ENCODE measurements around the gene ANOS1.

DNA sequence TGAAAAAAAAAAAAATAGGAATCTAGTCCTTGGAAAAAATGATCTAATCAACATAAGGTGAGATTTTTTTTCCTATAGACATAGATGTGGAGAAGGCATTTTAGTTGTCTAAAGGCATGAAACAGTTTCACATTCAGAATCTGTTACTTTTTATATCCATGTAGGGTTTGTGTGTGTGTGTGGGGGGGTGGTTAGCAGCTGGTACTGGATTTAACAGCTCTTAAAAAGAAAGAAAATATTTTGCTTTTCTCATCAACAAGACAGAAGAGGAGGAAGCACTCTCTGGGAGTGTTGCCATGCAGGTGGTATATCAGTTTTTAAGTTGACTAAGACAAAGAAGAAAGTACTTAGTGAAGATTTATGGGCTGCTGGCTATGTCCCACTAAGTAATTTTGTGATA, 145.0 kb downstream of the ANOS1 start:
- TF ChIP-seq, protein P1, sequence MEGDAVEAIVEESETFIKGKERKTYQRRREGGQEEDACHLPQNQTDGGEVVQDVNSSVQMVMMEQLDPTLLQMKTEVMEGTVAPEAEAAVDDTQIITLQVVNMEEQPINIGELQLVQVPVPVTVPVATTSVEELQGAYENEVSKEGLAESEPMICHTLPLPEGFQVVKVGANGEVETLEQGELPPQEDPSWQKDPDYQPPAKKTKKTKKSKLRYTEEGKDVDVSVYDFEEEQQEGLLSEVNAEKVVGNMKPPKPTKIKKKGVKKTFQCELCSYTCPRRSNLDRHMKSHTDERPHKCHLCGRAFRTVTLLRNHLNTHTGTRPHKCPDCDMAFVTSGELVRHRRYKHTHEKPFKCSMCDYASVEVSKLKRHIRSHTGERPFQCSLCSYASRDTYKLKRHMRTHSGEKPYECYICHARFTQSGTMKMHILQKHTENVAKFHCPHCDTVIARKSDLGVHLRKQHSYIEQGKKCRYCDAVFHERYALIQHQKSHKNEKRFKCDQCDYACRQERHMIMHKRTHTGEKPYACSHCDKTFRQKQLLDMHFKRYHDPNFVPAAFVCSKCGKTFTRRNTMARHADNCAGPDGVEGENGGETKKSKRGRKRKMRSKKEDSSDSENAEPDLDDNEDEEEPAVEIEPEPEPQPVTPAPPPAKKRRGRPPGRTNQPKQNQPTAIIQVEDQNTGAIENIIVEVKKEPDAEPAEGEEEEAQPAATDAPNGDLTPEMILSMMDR (IDR thresholded peaks at IDR 0.05) = no peak
- TF ChIP-seq POLR2A (IDR thresholded peaks at IDR 0.05) = no peak
